AG10803 (cell line): ENCODE results near the gene TMEM131L.
A peak's percentile ranks its signal among the peaks of the same experiment; 100 is the strongest.

ENCODE experiments used
- DNase-seq: peaks from one replicate; pipeline ENCODE4 v3.0.0; 2010; ENCODE audit warnings: low read depth
- H3K4me3 ChIP-seq: 2 replicates; pipeline ENCODE4 v1.5.1; 2011; ENCODE audit warnings: mild to moderate bottlenecking, low read length, control low read depth
- CTCF ChIP-seq: conservative IDR thresholded peaks from 2 replicates; pipeline ENCODE4 v1.5.1; 2011; ENCODE audit warnings: mild to moderate bottlenecking, low read length, control low read depth, inconsistent platforms

The TMEM131L gene

GRCh38 chr4:153479101-153479500 is 12.9 kb downstream of the TMEM131L start:
- TF ChIP-seq CTCF = no peak
- H3K4me3 ChIP-seq = no peak overlapping the region
- no peak for DNase-seq

- no peak for DNase-seq
- TF ChIP-seq CTCF = no peak
- H3K4me3 ChIP-seq = no peak overlapping the region
Observed at GRCh38 chr4:153480704-153481103, 14.5 kb downstream of the TMEM131L start.

- no peak for TF ChIP-seq CTCF
- H3K4me3 ChIP-seq = no peak overlapping the region
- DNase-seq = no peak
Observed at GRCh38 chr4:153481478-153481877, 15.3 kb downstream of the TMEM131L start.

GRCh38 chr4:153483432-153484418 is 17.6 kb downstream of the TMEM131L start:
- no peak for TF ChIP-seq CTCF
- no peak for DNase-seq

GRCh38 chr4:153485359-153485758 is 19.2 kb downstream of the TMEM131L start:
- no peak overlapping the region for H3K4me3 ChIP-seq
- no peak for DNase-seq
- no peak for TF ChIP-seq CTCF

More at GRCh38 chr4:153483432-153484418, 17.6 kb downstream of the TMEM131L start:
- peak overlapping the region; percentile 12; the same call in 1 of the 2 replicates for H3K4me3 ChIP-seq

- TF ChIP-seq CTCF = no peak
- H3K4me3 ChIP-seq = no peak overlapping the region
- no peak for DNase-seq
Observed at GRCh38 chr4:153485860-153486259, 19.7 kb downstream of the TMEM131L start.
